Activated T-helper 2 cell treated with anti-CD3 and anti-CD28 coated beads, Interferon-gamma antibody, Interleukin-2, Interleukin-4, amounts not matched to agents 10 μg/mL and 5 μg/mL and 100 μg/mL, durations not matched to agents 14 hours and 24 hours and 36 hours (primary cell): ENCODE data around the gene TMEM271. TPM values are rescaled to one million over a fixed set of nuclear protein-coding genes. Genes with fewer than 3 reads are reported as not detected.
"Not testable (repeated sequence)": the region's sequence is repeated elsewhere in the genome, so short reads cannot be mapped to it uniquely, and the experiment has no call there.

Experiments
- DNase-seq: peaks from one replicate; pipeline ENCODE4 v3.0.0; 2021; ENCODE audit warnings: low spot score
- H3K27ac Mint-ChIP-seq: one replicate; pipeline ENCODE4 v1.8.0; 2021; ENCODE audit warnings: mixed read lengths
- H3K27me3 Mint-ChIP-seq: one replicate; pipeline ENCODE4 v1.8.0; 2021; ENCODE audit warnings: low read depth, mixed read lengths
- H3K36me3 Mint-ChIP-seq: one replicate; pipeline ENCODE4 v1.8.0; 2021; ENCODE audit warnings: low read depth, mixed read lengths
- H3K4me1 Mint-ChIP-seq: one replicate; pipeline ENCODE4 v1.8.0; 2021; ENCODE audit warnings: low read depth, mixed read lengths
- H3K4me3 Mint-ChIP-seq: one replicate; pipeline ENCODE4 v1.8.0; 2021; ENCODE audit warnings: low read depth, mild to moderate bottlenecking, moderate library complexity, mixed read lengths
- H3K9me3 Mint-ChIP-seq: one replicate; pipeline ENCODE4 v1.8.0; 2021; ENCODE audit warnings: mixed read lengths
- intact Hi-C: fragments of 100-400 bp; cut with micrococcal nuclease; formaldehyde crosslinking; loops from one replicate; pipeline ENCODE4 v1.15.1; 2023
- total RNA-seq: library from RNA; stranded (reverse); gene quantifications from 2 replicates; pipeline ENCODE4 v1.2.3, GENCODE V29; 2022

The TMEM271 gene
- total RNA-seq, 1 donor from 2014 or later: not detected

GRCh38 chr4:572594-572993 lies 3.5 kb downstream of the TMEM271 start:
- Mint-ChIP-seq H3K9me3 (no peaks in the 10 kb centered on the region), H3K27me3 (peaks cover 19% of the 10 kb centered on the region), H3K4me1 (peaks cover 4% of the 10 kb centered on the region), H3K4me3 (no peak overlapping the region), H3K27ac (no peak overlapping the region), H3K36me3 (peaks cover 4% of the 10 kb centered on the region)
- DNase-seq: no peak
- intact Hi-C loops: no loop called here

GRCh38 chr4:571838-572572 lies 4.1 kb downstream of the TMEM271 start:
- H3K27ac Mint-ChIP-seq: no peak overlapping the region
- H3K4me1 Mint-ChIP-seq: peaks cover 1% of the 10 kb centered on the region
- intact Hi-C loops: no loop called here
- no peaks in the 10 kb centered on the region for H3K9me3 Mint-ChIP-seq
- H3K4me3 Mint-ChIP-seq: no peak overlapping the region
- H3K36me3 Mint-ChIP-seq: peaks cover 2% of the 10 kb centered on the region
- DNase-seq: no peak
- peaks cover 15% of the 10 kb centered on the region for H3K27me3 Mint-ChIP-seq

- no peak for DNase-seq
- intact Hi-C loops: no loop called here
- no peaks in the 10 kb centered on the region for H3K36me3 Mint-ChIP-seq
- H3K27me3 Mint-ChIP-seq: peaks cover 13% of the 10 kb centered on the region
- H3K9me3 Mint-ChIP-seq: no peaks in the 10 kb centered on the region
- no peaks in the 10 kb centered on the region for H3K4me1 Mint-ChIP-seq
- no peak overlapping the region for H3K4me3 Mint-ChIP-seq
- H3K27ac Mint-ChIP-seq: no peak overlapping the region
These were observed 5.3 kb downstream of the TMEM271 start for GRCh38 chr4:570754-571153.

GRCh38 chr4:569958-570667 lies 6.0 kb downstream of the TMEM271 start:
- intact Hi-C loops: no loop called here
- DNase-seq: no peak
- H3K27me3 Mint-ChIP-seq: peaks cover 13% of the 10 kb centered on the region

GRCh38 chr4:568962-569361 lies 7.1 kb downstream of the TMEM271 start:
- no peak for DNase-seq
- no peak overlapping the region for H3K4me3 Mint-ChIP-seq
- intact Hi-C loops: no loop called here

More at GRCh38 chr4:569958-570667, 6.0 kb downstream of the TMEM271 start:
- no peaks in the 10 kb centered on the region for H3K36me3 Mint-ChIP-seq
- no peak overlapping the region for H3K27ac Mint-ChIP-seq
- no peaks in the 10 kb centered on the region for H3K4me1 Mint-ChIP-seq
- no peak overlapping the region for H3K4me3 Mint-ChIP-seq
- no peaks in the 10 kb centered on the region for H3K9me3 Mint-ChIP-seq

GRCh38 chr4:568351-568652 lies 7.8 kb downstream of the TMEM271 start:
- Mint-ChIP-seq H3K36me3 (no peaks in the 10 kb centered on the region), H3K27me3 (peaks cover under 1% of the 10 kb centered on the region), H3K4me1 (no peaks in the 10 kb centered on the region), H3K27ac (no peak overlapping the region), H3K4me3 (no peak overlapping the region), H3K9me3 (peaks cover 7% of the 10 kb centered on the region)
- DNase-seq: no peak
- intact Hi-C loops: no loop called here

More at GRCh38 chr4:568962-569361, 7.1 kb downstream of the TMEM271 start:
- H3K9me3 Mint-ChIP-seq: peaks cover 7% of the 10 kb centered on the region
- no peaks in the 10 kb centered on the region for H3K4me1 Mint-ChIP-seq
- no peaks in the 10 kb centered on the region for H3K36me3 Mint-ChIP-seq
- H3K27me3 Mint-ChIP-seq: peaks cover 8% of the 10 kb centered on the region
- no peak overlapping the region for H3K27ac Mint-ChIP-seq

- Mint-ChIP-seq H3K9me3 (peaks cover 13% of the 10 kb centered on the region), H3K4me1 (no peaks in the 10 kb centered on the region), H3K36me3 (no peaks in the 10 kb centered on the region), H3K4me3 (no peak overlapping the region), H3K27ac (no peak overlapping the region), H3K27me3 (no peaks in the 10 kb centered on the region)
- DNase-seq: no peak
- intact Hi-C loops: no loop called here
These were observed 8.4 kb downstream of the TMEM271 start for GRCh38 chr4:567457-568350.

GRCh38 chr4:566508-567295 lies 9.4 kb downstream of the TMEM271 start:
- H3K4me1 Mint-ChIP-seq: no peaks in the 10 kb centered on the region
- intact Hi-C loops: no loop called here
- no peak for DNase-seq

GRCh38 chr4:566035-566434 lies 10.1 kb downstream of the TMEM271 start:
- no peak overlapping the region for H3K4me3 Mint-ChIP-seq
- H3K27me3 Mint-ChIP-seq: no peaks in the 10 kb centered on the region
- intact Hi-C loops: no loop called here
- H3K36me3 Mint-ChIP-seq: no peaks in the 10 kb centered on the region
- H3K4me1 Mint-ChIP-seq: no peaks in the 10 kb centered on the region
- DNase-seq: no peak
- H3K9me3 Mint-ChIP-seq: peaks cover 23% of the 10 kb centered on the region
- no peak overlapping the region for H3K27ac Mint-ChIP-seq

More at GRCh38 chr4:566508-567295, 9.4 kb downstream of the TMEM271 start:
- Mint-ChIP-seq H3K27ac (no peak overlapping the region), H3K4me3 (no peak overlapping the region), H3K9me3 (peaks cover 20% of the 10 kb centered on the region), H3K27me3 (no peaks in the 10 kb centered on the region), H3K36me3 (no peaks in the 10 kb centered on the region)

GRCh38 chr4:565614-566013 lies 10.5 kb downstream of the TMEM271 start:
- H3K36me3 Mint-ChIP-seq, H3K4me1 Mint-ChIP-seq, H3K27ac Mint-ChIP-seq, intact Hi-C loops, DNase-seq, H3K4me3 Mint-ChIP-seq, H3K27me3 Mint-ChIP-seq: not testable (repeated sequence)
- H3K9me3 Mint-ChIP-seq: peaks cover 23% of the 10 kb centered on the region

GRCh38 chr4:562458-562857 lies 13.6 kb downstream of the TMEM271 start:
- H3K4me3 Mint-ChIP-seq, H3K27ac Mint-ChIP-seq, H3K4me1 Mint-ChIP-seq, DNase-seq, H3K36me3 Mint-ChIP-seq, intact Hi-C loops, H3K27me3 Mint-ChIP-seq: not testable (repeated sequence)
- peaks cover 28% of the 10 kb centered on the region for H3K9me3 Mint-ChIP-seq

GRCh38 chr4:561426-561825 lies 14.7 kb downstream of the TMEM271 start:
- peaks cover 32% of the 10 kb centered on the region for H3K9me3 Mint-ChIP-seq
- no peaks in the 10 kb centered on the region for H3K4me1 Mint-ChIP-seq
- H3K27ac Mint-ChIP-seq: no peak overlapping the region
- DNase-seq: no peak
- no peaks in the 10 kb centered on the region for H3K27me3 Mint-ChIP-seq
- no peak overlapping the region for H3K4me3 Mint-ChIP-seq
- H3K36me3 Mint-ChIP-seq: no peaks in the 10 kb centered on the region
- intact Hi-C loops: no loop called here
